ENCODE results near the gene TRAF1.

Gene TRAF1

GRCh38 chr9:120877276-120878034 lies 49.1 kb downstream of the TRAF1 start:
- in situ Hi-C loops (cut with HindIII; ENCODE audit: low pct_ligation_motif_present, low pct_unique_long_range_greater_than_20kb, low sequenced_read_pairs): no loop called here
- peak; percentile 74 for DNase-seq

- peak; percentile 50 for DNase-seq
- in situ Hi-C loops (cut with HindIII; ENCODE audit: low pct_ligation_motif_present, low pct_unique_long_range_greater_than_20kb, low sequenced_read_pairs): no loop called here
Measured at GRCh38 chr9:120876842-120877240, 49.8 kb downstream of the TRAF1 start, which contains the start of gene PHF19. TSS of gene PHF19 (minus strand) at chr9:120877188. CDS start at chr9:120874741, 2,447 bp downstream.

- DNase-seq: peak; percentile 93
- in situ Hi-C loops (cut with HindIII; ENCODE audit: low pct_ligation_motif_present, low pct_unique_long_range_greater_than_20kb, low sequenced_read_pairs): no loop called here
Measured at GRCh38 chr9:120875954-120876841, 50.4 kb downstream of the TRAF1 start.

GRCh38 chr9:120875643-120875953 lies 51.0 kb downstream of the TRAF1 start:
- in situ Hi-C loops (cut with HindIII; ENCODE audit: low pct_ligation_motif_present, low pct_unique_long_range_greater_than_20kb, low sequenced_read_pairs): no loop called here
- peak; percentile 12 for DNase-seq

GRCh38 chr9:120875195-120875565 lies 51.4 kb downstream of the TRAF1 start:
- DNase-seq: no peak
- in situ Hi-C loops (cut with HindIII; ENCODE audit: low pct_ligation_motif_present, low pct_unique_long_range_greater_than_20kb, low sequenced_read_pairs): no loop called here

GRCh38 chr9:120874226-120875194 lies 52.1 kb downstream of the TRAF1 start:
- DNase-seq: no peak
- in situ Hi-C loops (cut with HindIII; ENCODE audit: low pct_ligation_motif_present, low pct_unique_long_range_greater_than_20kb, low sequenced_read_pairs): no loop called here

- in situ Hi-C loops (cut with HindIII; ENCODE audit: low pct_ligation_motif_present, low pct_unique_long_range_greater_than_20kb, low sequenced_read_pairs): no loop called here
- peak; percentile 71 for DNase-seq
Measured at GRCh38 chr9:120873512-120873911, 53.1 kb downstream of the TRAF1 start.

GRCh38 chr9:120872791-120873502 lies 53.6 kb downstream of the TRAF1 start:
- no peak for DNase-seq
- in situ Hi-C loops (cut with HindIII; ENCODE audit: low pct_ligation_motif_present, low pct_unique_long_range_greater_than_20kb, low sequenced_read_pairs): no loop called here

- in situ Hi-C loops (cut with HindIII; ENCODE audit: low pct_ligation_motif_present, low pct_unique_long_range_greater_than_20kb, low sequenced_read_pairs): no loop called here
- no peak for DNase-seq
Measured at GRCh38 chr9:120870206-120870605, 56.4 kb downstream of the TRAF1 start.

- in situ Hi-C loops (cut with HindIII; ENCODE audit: low pct_ligation_motif_present, low pct_unique_long_range_greater_than_20kb, low sequenced_read_pairs): no loop called here
- no peak for DNase-seq
Measured at GRCh38 chr9:120869726-120870125, 56.9 kb downstream of the TRAF1 start.

GRCh38 chr9:120869360-120869687 lies 57.3 kb downstream of the TRAF1 start:
- in situ Hi-C loops (cut with HindIII; ENCODE audit: low pct_ligation_motif_present, low pct_unique_long_range_greater_than_20kb, low sequenced_read_pairs): no loop called here
- no peak for DNase-seq

- peak; percentile 94 for DNase-seq
- in situ Hi-C loops (cut with HindIII; ENCODE audit: low pct_ligation_motif_present, low pct_unique_long_range_greater_than_20kb, low sequenced_read_pairs): no loop called here
Measured at GRCh38 chr9:120868676-120869359, 57.8 kb downstream of the TRAF1 start.

- in situ Hi-C loops (cut with HindIII; ENCODE audit: low pct_ligation_motif_present, low pct_unique_long_range_greater_than_20kb, low sequenced_read_pairs): no loop called here
- no peak for DNase-seq
Measured at GRCh38 chr9:120868339-120868675, 58.3 kb downstream of the TRAF1 start.

- no peak for DNase-seq
- in situ Hi-C loops (cut with HindIII; ENCODE audit: low pct_ligation_motif_present, low pct_unique_long_range_greater_than_20kb, low sequenced_read_pairs): no loop called here
Measured at GRCh38 chr9:120867676-120868338, 58.8 kb downstream of the TRAF1 start.

GRCh38 chr9:120866651-120867050 lies 59.9 kb downstream of the TRAF1 start:
- DNase-seq: no peak
- in situ Hi-C loops (cut with HindIII; ENCODE audit: low pct_ligation_motif_present, low pct_unique_long_range_greater_than_20kb, low sequenced_read_pairs): no loop called here

GRCh38 chr9:120865809-120866208 lies 60.8 kb downstream of the TRAF1 start:
- in situ Hi-C loops (cut with HindIII; ENCODE audit: low pct_ligation_motif_present, low pct_unique_long_range_greater_than_20kb, low sequenced_read_pairs): no loop called here
- DNase-seq: no peak

GRCh38 chr9:120865176-120865575 lies 61.4 kb downstream of the TRAF1 start:
- in situ Hi-C loops (cut with HindIII; ENCODE audit: low pct_ligation_motif_present, low pct_unique_long_range_greater_than_20kb, low sequenced_read_pairs): no loop called here
- no peak for DNase-seq
